ENCODE measurements around the gene KIAA1586. TPM values are rescaled to one million over a fixed set of nuclear protein-coding genes. Genes with fewer than 3 reads are reported as not detected.

KIAA1586 gene
- total and polyA plus RNA-seq, 7 donors, result 1.4 to 16.9 (median 13.8) TPM

DNA sequence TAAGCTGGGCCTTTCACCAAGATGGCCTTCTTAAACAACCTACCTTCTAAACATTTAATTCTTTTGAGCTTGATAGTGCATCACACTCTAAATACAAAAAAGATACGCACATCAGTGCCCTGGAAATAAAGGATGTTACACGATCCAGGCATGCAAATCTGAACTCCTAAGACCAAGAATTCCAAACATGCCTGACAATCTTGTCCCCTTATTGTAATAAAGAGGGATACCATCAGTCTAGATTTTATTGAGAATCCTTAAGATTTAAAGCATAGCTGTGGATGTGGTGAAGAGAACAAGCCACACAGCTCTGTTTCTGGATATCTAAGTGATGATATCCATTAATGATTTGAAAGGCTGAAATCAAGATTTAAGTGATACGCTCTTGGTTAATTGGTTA lies 56.5 kb downstream of the KIAA1586 start:
- TF ChIP-seq POLR2AphosphoS5 (IDR thresholded peaks at IDR 0.05), result no peak
- no peak for TF ChIP-seq POLR2A (IDR thresholded peaks at IDR 0.05)
- no peak for TF ChIP-seq EP300 (IDR thresholded peaks at IDR 0.05)
- TF ChIP-seq, protein P1, sequence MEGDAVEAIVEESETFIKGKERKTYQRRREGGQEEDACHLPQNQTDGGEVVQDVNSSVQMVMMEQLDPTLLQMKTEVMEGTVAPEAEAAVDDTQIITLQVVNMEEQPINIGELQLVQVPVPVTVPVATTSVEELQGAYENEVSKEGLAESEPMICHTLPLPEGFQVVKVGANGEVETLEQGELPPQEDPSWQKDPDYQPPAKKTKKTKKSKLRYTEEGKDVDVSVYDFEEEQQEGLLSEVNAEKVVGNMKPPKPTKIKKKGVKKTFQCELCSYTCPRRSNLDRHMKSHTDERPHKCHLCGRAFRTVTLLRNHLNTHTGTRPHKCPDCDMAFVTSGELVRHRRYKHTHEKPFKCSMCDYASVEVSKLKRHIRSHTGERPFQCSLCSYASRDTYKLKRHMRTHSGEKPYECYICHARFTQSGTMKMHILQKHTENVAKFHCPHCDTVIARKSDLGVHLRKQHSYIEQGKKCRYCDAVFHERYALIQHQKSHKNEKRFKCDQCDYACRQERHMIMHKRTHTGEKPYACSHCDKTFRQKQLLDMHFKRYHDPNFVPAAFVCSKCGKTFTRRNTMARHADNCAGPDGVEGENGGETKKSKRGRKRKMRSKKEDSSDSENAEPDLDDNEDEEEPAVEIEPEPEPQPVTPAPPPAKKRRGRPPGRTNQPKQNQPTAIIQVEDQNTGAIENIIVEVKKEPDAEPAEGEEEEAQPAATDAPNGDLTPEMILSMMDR (IDR thresholded peaks at IDR 0.05), result no peak
- intact Hi-C loops (cut with DNase I), result no loop called here

DNA sequence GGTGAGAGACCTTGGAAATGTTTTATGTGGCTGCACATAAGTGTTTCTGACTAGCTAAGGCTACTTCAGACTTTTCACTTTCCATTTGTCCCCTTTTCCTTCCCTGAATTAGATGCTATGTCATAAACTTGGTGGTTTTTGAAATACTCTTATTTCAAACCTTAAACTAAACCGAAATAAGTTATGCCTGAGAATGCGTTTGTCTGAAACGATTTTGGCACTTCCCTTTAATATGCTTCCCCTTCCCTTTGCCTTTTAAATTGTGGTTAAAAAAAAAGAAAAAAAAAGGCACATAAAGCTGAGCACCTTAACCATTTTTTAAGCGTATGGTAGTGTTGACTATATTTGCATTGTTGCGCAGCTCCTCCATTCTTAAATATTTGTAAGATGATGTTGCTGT lies 57.8 kb downstream of the KIAA1586 start:
- 61 to 86% methylated on average over 5 of the region's 5 CpGs for WGBS, 2 donors
- no peak overlapping the region for H3K4me3 ChIP-seq
- no peak for DNase-seq
- no peaks in the 10 kb centered on the region for H3K27me3 ChIP-seq
- no peaks in the 10 kb centered on the region for H3K9me3 ChIP-seq
- peaks cover 0 to 14% (median 0%) of the 10 kb centered on the region in 4 donors for H3K4me1 ChIP-seq
- peaks cover 0 to 43% (median 25%) of the 10 kb centered on the region in 4 donors for H3K36me3 ChIP-seq
- H3K27ac ChIP-seq, result no peak overlapping the region
- intact Hi-C loops (cut with DNase I), result no loop called here
- TF ChIP-seq EP300 (IDR thresholded peaks at IDR 0.05) (no peak), POLR2AphosphoS5 (IDR thresholded peaks at IDR 0.05) (no peak), POLR2A (IDR thresholded peaks at IDR 0.05) (no peak)
- TF ChIP-seq, protein P1 (IDR thresholded peaks at IDR 0.05), result no peak

More for the DNA sequence above, 56.5 kb downstream of the KIAA1586 start:
- H3K9me3 ChIP-seq, result no peaks in the 10 kb centered on the region
- H3K36me3 ChIP-seq, result peaks cover 0 to 53% (median 30%) of the 10 kb centered on the region in 4 donors
- WGBS, 2 donors, result 91 to 99% methylated on average over 3 of the region's 3 CpGs
- H3K4me3 ChIP-seq, result no peak overlapping the region
- no peak overlapping the region for H3K27ac ChIP-seq
- no peak for DNase-seq
- peaks cover 0 to 20% (median 3%) of the 10 kb centered on the region in 4 donors for H3K4me1 ChIP-seq
- H3K27me3 ChIP-seq, result no peaks in the 10 kb centered on the region

Small RNA genes lying within 50 kb of the gene (small RNA-seq; reads per million reads assigned to genes)
- 0 reads per million in 3 donors for gene FTH1P15

Other genes with a start within 250 kb of the KIAA1586 start
- gene BEND6, start 91.6 kb upstream of the KIAA1586 start, total RNA-seq, result 1 to 10 TPM; 1.1 to 3.0 (median 1.7) TPM
- under 1 TPM; under 0.01 to 0.34 (median 0.23) TPM for gene BEND6, start 91.6 kb upstream of the KIAA1586 start, polyA plus RNA-seq
- gene ZNF451, start 43.5 kb downstream of the KIAA1586 start, total RNA-seq, result 10 to 100 TPM; 56.6 to 70.1 (median 62.9) TPM
- gene ZNF451, start 43.5 kb downstream of the KIAA1586 start, polyA plus RNA-seq, result 10 to 100 TPM in 1 of 3 donors, 1 to 10 TPM in 2; 4.2 to 12.3 (median 5.5) TPM
- 10 to 100 TPM; 55.6 to 74.5 (median 60.0) TPM for gene BAG2, start 125.6 kb downstream of the KIAA1586 start, total RNA-seq
- 1 to 10 TPM in 2 of 3 donors, under 1 TPM in 1; 0.92 to 2.9 (median 1.8) TPM for gene BAG2, start 125.6 kb downstream of the KIAA1586 start, polyA plus RNA-seq
- 100 to 1,000 TPM; 115 to 188 (median 167) TPM for gene RAB23, start 175.6 kb downstream of the KIAA1586 start, total RNA-seq
- 10 to 100 TPM in 1 of 3 donors, 1 to 10 TPM in 2; 3.5 to 10.1 (median 7.8) TPM for gene RAB23, start 175.6 kb downstream of the KIAA1586 start, polyA plus RNA-seq

All from sigmoid colon (tissue), 7 donors.